HepG2 (cell line): ENCODE measurements around the gene SPESP1. TPM values are rescaled to one million over a fixed set of nuclear protein-coding genes. Genes with fewer than 3 reads are reported as not detected.
"Not testable (repeated sequence)": the region's sequence is repeated elsewhere in the genome, so short reads cannot be mapped to it uniquely, and the experiment has no call there.

Experiments
- ATAC-seq: fragments of 200-7000 bp; cut with Tn5 transposase; 3 replicates; pipeline ENCODE4 v1.9.1; 2020; ENCODE audit warnings: mild to moderate bottlenecking, moderate library complexity
- BruUV-seq: library from RNA; stranded (reverse); fragments of 400-500 nt; replicated peaks from 2 replicates; lab custom pipeline; 2021; lab: Mats Ljungman, UMichigan
- CTCF ChIA-PET: fragments of 300-600 bp; formaldehyde crosslinking; extraction: SDS; loops from one replicate; lab custom pipeline; 2021; ENCODE audit warnings: low total read pairs, inconsistent platforms, low intra/inter-chr PET ratio; lab: Yijun Ruan, JAX
- POLR2A ChIA-PET: fragments of 350-600 bp; sonication (Branson Sonifier 250); formaldehyde crosslinking; loops from one replicate; lab custom pipeline; 2020; ENCODE audit warnings: antibody characterized with exemption, inconsistent platforms; lab: Yijun Ruan, JAX
- DNase-seq: peaks from one replicate; pipeline ENCODE4 v3.0.0-alpha.2; 2015; ENCODE audit warnings: low spot score
- FAIRE-seq: peaks from 3 replicates; lab custom pipeline; 2011; peaks lifted over from hg19 to GRCh38; lab: Jason Lieb, UNC
- H2AFZ ChIP-seq: one replicate; pipeline ENCODE4 v1.6.1; 2011; ENCODE audit warnings: low read length, inconsistent platforms
- H3K27ac ChIP-seq: fragments of 300-600 bp; 3 replicates; pipeline ENCODE4 v1.8.0; 2011; ENCODE audit warnings: mixed run types, mild to moderate bottlenecking, mixed read lengths, low read length, inconsistent platforms; ENCODE audit not compliant: insufficient read depth; ENCODE audit errors: extremely low read length
- H3K27me3 ChIP-seq, 2 experiments: fragments of 200-600 bp in 1 of 2; 2 replicates in 1 of 2; 3 replicates in 1 of 2; pipeline versions ENCODE4 v1.6.0 to v1.8.0; 2011; ENCODE audit warnings: low read length in 2 of 2, mild to moderate bottlenecking in 2 of 2, moderate library complexity in 2 of 2, inconsistent platforms in 1 of 2; ENCODE audit not compliant: insufficient read depth in 2 of 2, control insufficient read depth in 1 of 2
- H3K36me3 ChIP-seq, 2 experiments: fragments of 200-600 bp in 1 of 2; replicated peaks in 1 of 2; 2 replicates in 1 of 2; 3 replicates in 1 of 2; pipeline versions ENCODE4 v1.5.1 to v1.8.0; 2011; ENCODE audit warnings: low read length in 2 of 2, inconsistent platforms in 1 of 2; ENCODE audit not compliant: insufficient read depth in 2 of 2, control insufficient read depth in 1 of 2
- H3K4me1 ChIP-seq: 2 replicates; pipeline ENCODE4 v1.5.1; 2012; ENCODE audit warnings: low read length, inconsistent platforms; ENCODE audit not compliant: insufficient read depth
- H3K4me2 ChIP-seq: 2 replicates; pipeline ENCODE4 v1.6.0; 2011; ENCODE audit warnings: low read depth, low read length, inconsistent platforms
- H3K4me3 ChIP-seq, 3 experiments: fragments of 200-600 bp in 1 of 3; sonication (generic), shearing (Covaris generic) in 1 of 3; replicated peaks in 1 of 3; 2 replicates each; pipeline ENCODE4 v1.5.1; 2011 to 2016; ENCODE audit warnings: low read length in 3 of 3, inconsistent platforms in 2 of 3, low read depth in 2 of 3, mild to moderate bottlenecking in 2 of 3, control low read depth in 1 of 3, mixed read lengths in 1 of 3; ENCODE audit not compliant: insufficient read depth in 1 of 3
- H3K79me2 ChIP-seq: one replicate; pipeline ENCODE4 v1.6.1; 2011; ENCODE audit warnings: low read length, inconsistent platforms; ENCODE audit not compliant: insufficient read depth
- H3K9ac ChIP-seq: 2 replicates; pipeline ENCODE4 v1.6.0; 2011; ENCODE audit warnings: mild to moderate bottlenecking, low read depth, low read length, inconsistent platforms; ENCODE audit not compliant: insufficient read depth
- H3K9me3 ChIP-seq: 2 replicates; pipeline ENCODE4 v1.5.1; 2012; ENCODE audit warnings: mild to moderate bottlenecking, low read length
- H4K20me1 ChIP-seq: 2 replicates; pipeline ENCODE4 v1.6.0; 2011; ENCODE audit warnings: inconsistent platforms, mild to moderate bottlenecking, low read length, moderate library complexity; ENCODE audit not compliant: insufficient read depth
- GATAD2A ChIP-seq: IDR thresholded peaks from 2 replicates; pipeline ENCODE4 v1.6.1; 2016
- NAIF1 ChIP-seq: sonication (generic); formaldehyde crosslinking; IDR thresholded peaks from 2 replicates; pipeline ENCODE4 v1.5.0; 2020; ENCODE audit warnings: mild to moderate bottlenecking, missing genetic modification reagents, borderline replicate concordance
- NR2C2 ChIP-seq: sonication (generic); formaldehyde crosslinking; IDR thresholded peaks from 2 replicates; pipeline ENCODE4 v1.4.0; 2020; ENCODE audit warnings: missing genetic modification reagents, mild to moderate bottlenecking, moderate library complexity, borderline replicate concordance
- REPIN1 ChIP-seq: sonication (generic); formaldehyde crosslinking; IDR thresholded peaks from 2 replicates; pipeline ENCODE4 v1.8.0; 2022; ENCODE audit warnings: missing genetic modification reagents, low read depth, mild to moderate bottlenecking, borderline replicate concordance
- TERF1 ChIP-seq: sonication (generic); formaldehyde crosslinking; IDR thresholded peaks from 2 replicates; pipeline ENCODE4 v1.8.0; 2022; ENCODE audit warnings: mild to moderate bottlenecking, missing genetic modification reagents, moderate library complexity
- ZMAT3 ChIP-seq: sonication (generic); formaldehyde crosslinking; conservative IDR thresholded peaks from 2 replicates; pipeline ENCODE4 v1.7.0; 2021; ENCODE audit warnings: missing genetic modification reagents
- ZNF326 ChIP-seq: sonication (generic); formaldehyde crosslinking; IDR thresholded peaks from 2 replicates; pipeline ENCODE4 v1.4.0; 2020; ENCODE audit warnings: missing genetic modification reagents, borderline replicate concordance
- ZNF546 ChIP-seq: sonication (generic); formaldehyde crosslinking; conservative IDR thresholded peaks from 2 replicates; pipeline ENCODE4 v1.8.1; 2023; ENCODE audit warnings: mild to moderate bottlenecking, missing genetic modification reagents
- ZSCAN9 ChIP-seq: IDR thresholded peaks from 2 replicates; pipeline ENCODE4 v1.6.1; 2016; ENCODE audit warnings: borderline replicate concordance
- WGBS: methylation state at CpG from one replicate; pipeline ENCODE4 v1.1.6; 2017; ENCODE audit warnings: low lambda C conversion rate; 5-methylcytosine and 5-hydroxymethylcytosine counted together
- in situ Hi-C: cut with HindIII; loops from 2 replicates; pipeline ENCODE4 v1.10.0; 2017; ENCODE audit warnings: low pct_unique_long_range_greater_than_20kb; ENCODE audit not compliant: extremely low pct_ligation_motif_present
- intact Hi-C: fragments of 100-400 bp; cut with micrococcal nuclease; formaldehyde crosslinking; loops from one replicate; pipeline ENCODE4 v1.10.0; 2022; ENCODE audit not compliant: unreplicated experiment
- polyA plus RNA-seq, 8 experiments: library from polyadenylated mRNA; depleted of rRNA in 3 of 8; stranded (reverse) in 7 of 8; unstranded in 1 of 8; fragments of >200 nt; fragmentation: Illumina TruSeq in 4 of 8; extraction: Trizol in 4 of 8; gene quantifications; 2 replicates each; pipeline versions ENCODE4 v1.2.1 to v1.2.3, GENCODE V29; 2011 to 2016; ENCODE audit warnings: low read depth in 4 of 8, missing spikeins in 1 of 8, mixed read lengths in 1 of 8; ENCODE audit not compliant: insufficient read depth in 1 of 8
- total RNA-seq, 5 experiments: library from RNA; depleted of rRNA; stranded (reverse); fragments of >200 nt; fragmentation: Illumina TruSeq; extraction: Trizol; gene quantifications; 2 replicates each; pipeline ENCODE4 v1.2.3, GENCODE V29; 2016; ENCODE audit warnings: low read depth in 1 of 5
- TF ChIP-seq, protein P1 (sequence below): sonication (generic); formaldehyde crosslinking; IDR thresholded peaks from 2 replicates; pipeline ENCODE4 v1.4.0; 2020; ENCODE audit warnings: missing genetic modification reagents

The SPESP1 gene
- total and polyA plus RNA-seq, 2 of the 13 experiments (the other 11 are each of a cell fraction or from before 2014, with no cell fraction given) = not detected

GRCh38 chr15:68969298-68969697, 39.0 kb downstream of the SPESP1 start (continued):
- TF ChIP-seq ZNF326 (CRISPR knock-in tag) = no peak
- TF ChIP-seq, protein P1, sequence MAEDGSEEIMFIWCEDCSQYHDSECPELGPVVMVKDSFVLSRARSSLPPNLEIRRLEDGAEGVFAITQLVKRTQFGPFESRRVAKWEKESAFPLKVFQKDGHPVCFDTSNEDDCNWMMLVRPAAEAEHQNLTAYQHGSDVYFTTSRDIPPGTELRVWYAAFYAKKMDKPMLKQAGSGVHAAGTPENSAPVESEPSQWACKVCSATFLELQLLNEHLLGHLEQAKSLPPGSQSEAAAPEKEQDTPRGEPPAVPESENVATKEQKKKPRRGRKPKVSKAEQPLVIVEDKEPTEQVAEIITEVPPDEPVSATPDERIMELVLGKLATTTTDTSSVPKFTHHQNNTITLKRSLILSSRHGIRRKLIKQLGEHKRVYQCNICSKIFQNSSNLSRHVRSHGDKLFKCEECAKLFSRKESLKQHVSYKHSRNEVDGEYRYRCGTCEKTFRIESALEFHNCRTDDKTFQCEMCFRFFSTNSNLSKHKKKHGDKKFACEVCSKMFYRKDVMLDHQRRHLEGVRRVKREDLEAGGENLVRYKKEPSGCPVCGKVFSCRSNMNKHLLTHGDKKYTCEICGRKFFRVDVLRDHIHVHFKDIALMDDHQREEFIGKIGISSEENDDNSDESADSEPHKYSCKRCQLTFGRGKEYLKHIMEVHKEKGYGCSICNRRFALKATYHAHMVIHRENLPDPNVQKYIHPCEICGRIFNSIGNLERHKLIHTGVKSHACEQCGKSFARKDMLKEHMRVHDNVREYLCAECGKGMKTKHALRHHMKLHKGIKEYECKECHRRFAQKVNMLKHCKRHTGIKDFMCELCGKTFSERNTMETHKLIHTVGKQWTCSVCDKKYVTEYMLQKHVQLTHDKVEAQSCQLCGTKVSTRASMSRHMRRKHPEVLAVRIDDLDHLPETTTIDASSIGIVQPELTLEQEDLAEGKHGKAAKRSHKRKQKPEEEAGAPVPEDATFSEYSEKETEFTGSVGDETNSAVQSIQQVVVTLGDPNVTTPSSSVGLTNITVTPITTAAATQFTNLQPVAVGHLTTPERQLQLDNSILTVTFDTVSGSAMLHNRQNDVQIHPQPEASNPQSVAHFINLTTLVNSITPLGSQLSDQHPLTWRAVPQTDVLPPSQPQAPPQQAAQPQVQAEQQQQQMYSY (CRISPR knock-in tag) = no peak
- TF ChIP-seq, all 625 proteins: peak for 0

DNA sequence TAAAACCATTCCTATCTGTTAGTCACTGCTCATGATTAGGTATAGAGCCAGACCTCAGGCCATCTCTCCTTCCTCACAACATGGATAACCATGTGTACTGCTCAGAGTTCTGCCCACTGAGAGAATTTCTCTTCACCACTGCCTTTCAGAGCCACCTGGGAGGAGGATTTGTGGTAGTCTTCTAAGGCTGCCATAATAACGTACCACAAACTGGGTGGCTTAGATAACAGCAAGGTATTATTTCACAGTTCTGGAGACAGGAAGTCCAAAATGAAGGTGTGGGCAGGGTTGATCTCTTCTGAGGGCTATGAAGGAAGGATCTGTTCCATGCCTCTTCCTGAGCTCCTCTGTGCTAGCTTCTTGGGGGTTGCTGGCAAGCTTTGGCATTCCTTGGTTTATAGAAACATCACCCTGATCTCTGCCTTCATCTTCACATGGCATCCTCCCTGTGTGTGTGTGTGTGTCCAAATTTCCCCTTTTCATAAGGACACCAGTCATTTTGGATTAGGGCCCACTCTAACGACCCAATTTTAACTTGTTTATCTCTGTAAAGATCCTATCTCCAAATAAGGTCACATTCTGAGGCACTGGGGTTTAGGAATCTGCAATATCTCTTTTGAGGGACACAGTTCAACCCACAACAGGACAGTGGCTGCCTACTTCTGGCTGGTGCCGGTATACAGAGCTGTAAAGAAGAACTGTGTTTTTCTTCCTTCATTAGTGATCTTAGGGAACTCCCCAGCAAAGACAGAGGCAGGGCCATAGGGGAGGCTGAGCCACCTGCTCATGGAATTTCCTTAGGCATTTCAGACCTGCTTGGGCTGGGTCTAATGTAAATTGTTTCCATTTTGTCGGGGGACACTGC, 42.1 kb downstream of the SPESP1 start:
- no peak overlapping the region for H3K4me2 ChIP-seq
- intact Hi-C loops = no loop called here
- in situ Hi-C loops = no loop called here
- BruUV-seq = no TSS peak
- no peak overlapping the region for H3K4me3 ChIP-seq
- ATAC-seq = no peak
- no peaks in the 10 kb centered on the region for H3K27me3 ChIP-seq
- no peak overlapping the region for H2AFZ ChIP-seq
- H3K9me3 ChIP-seq = no peaks in the 10 kb centered on the region
- H3K4me1 ChIP-seq = no peaks in the 10 kb centered on the region
- no peak overlapping the region for H3K27ac ChIP-seq
- no peak for TF ChIP-seq NR2C2 (CRISPR knock-in tag)
- TF ChIP-seq ZNF546 (CRISPR knock-in tag) = no peak
- no peak for TF ChIP-seq ZSCAN9 (CRISPR knock-in tag)
- no peak for TF ChIP-seq REPIN1
- no peak for TF ChIP-seq ZMAT3
- no peak for TF ChIP-seq NAIF1
- TF ChIP-seq TERF1 (CRISPR knock-in tag) = no peak
- no peak for TF ChIP-seq GATAD2A (CRISPR knock-in tag)
- no peak overlapping the region for H3K9ac ChIP-seq
- no peaks in the 10 kb centered on the region for H3K79me2 ChIP-seq
- ChIA-PET CTCF (no interaction called here), POLR2A (no interaction called here)
- no peak for FAIRE-seq
- H3K36me3 ChIP-seq = no peaks in the 10 kb centered on the region
- WGBS = 8% methylated on average over 3 of the region's 4 CpGs
- no peak for DNase-seq
- no peaks in the 10 kb centered on the region for H4K20me1 ChIP-seq

GRCh38 chr15:68975651-68976160, 45.4 kb downstream of the SPESP1 start:
- H3K27me3 ChIP-seq, FAIRE-seq, ATAC-seq, H3K36me3 ChIP-seq, H3K79me2 ChIP-seq, BruUV-seq, H3K27ac ChIP-seq, in situ Hi-C loops, H3K4me3 ChIP-seq, H3K9me3 ChIP-seq, intact Hi-C loops, H3K4me2 ChIP-seq, DNase-seq, H2AFZ ChIP-seq, H3K9ac ChIP-seq, H3K4me1 ChIP-seq, POLR2A ChIA-PET, H4K20me1 ChIP-seq, CTCF ChIA-PET: not testable (repeated sequence)
- 40% methylated on average over 1 of the region's 26 CpGs for WGBS
